RWPE1 (cell line): Measurements from ENCODE around the gene LPIN3.

Source experiments
- CTCF ChIA-PET: fragments of 350-600 bp; sonication (Branson Sonifier 250); formaldehyde crosslinking; extraction: SDS; loops from one replicate; lab custom pipeline; 2021; lab: Yijun Ruan, JAX
- POLR2A ChIA-PET: fragments of 400-600 bp; formaldehyde crosslinking; extraction: SDS; loops from one replicate; lab custom pipeline; 2020; ENCODE audit warnings: antibody characterized with exemption; ENCODE audit not compliant: low non-redundant PET; lab: Yijun Ruan, JAX
- DNase-seq: peaks from one replicate; pipeline ENCODE4 v3.0.0; 2012; ENCODE audit warnings: low spot score
- H3K27ac ChIP-seq: fragments of 450-650 bp; 2 replicates; pipeline ENCODE4 v1.5.1; 2017
- CTCF ChIP-seq: fragments of 450-650 bp; conservative IDR thresholded peaks from 2 replicates; pipeline ENCODE4 v1.5.1; 2017; ENCODE audit warnings: low read depth, mild to moderate bottlenecking

Gene LPIN3

GRCh38 chr20:41340327-41341055 lies at the start of gene LPIN3:
LPIN3 (plus strand) TSS chr20:41340821; CDS start chr20:41345804, 4,983 bp downstream.
- peak within 1 kb of the TSS; percentile 83 for H3K27ac ChIP-seq
- CTCF ChIA-PET: interaction anchor here (0.5 to 5.4 kb wide), 47 partner anchors 9 to 1482 kb away, joined by 3 to 96 read pairs (median 4); no protein-coding TSS in a partner anchor
- peak; percentile 100 for DNase-seq
- POLR2A ChIA-PET: interaction anchor here (0.6 to 1.4 kb wide), 3 partner anchors 80 to 352 kb away, joined by 3 read pairs; no protein-coding TSS in a partner anchor
- peak; percentile 72 for TF ChIP-seq CTCF

- H3K27ac ChIP-seq: no peak overlapping the region
- ChIA-PET CTCF (interaction anchor here (0.6 to 1.1 kb wide), 5 partner anchors 17 to 585 kb away, joined by 3 to 4 read pairs (median 3); no protein-coding TSS in a partner anchor), POLR2A (no interaction called here)
- no peak for DNase-seq
- no peak for TF ChIP-seq CTCF
Measured at GRCh38 chr20:41293269-41294037, 47.2 kb upstream of the LPIN3 start.

GRCh38 chr20:41299899-41300298 lies 40.7 kb upstream of the LPIN3 start:
- CTCF ChIA-PET: no interaction called here
- no peak for TF ChIP-seq CTCF
- DNase-seq: no peak
- POLR2A ChIA-PET: no interaction called here
- no peak overlapping the region for H3K27ac ChIP-seq

- ChIA-PET CTCF (no interaction called here), POLR2A (no interaction called here)
- TF ChIP-seq CTCF: no peak
- H3K27ac ChIP-seq: peak overlapping the region; percentile 23; the same call in 1 of the 2 replicates
- no peak for DNase-seq
Measured at GRCh38 chr20:41300383-41300782, 40.2 kb upstream of the LPIN3 start.

GRCh38 chr20:41300886-41301285 lies 39.7 kb upstream of the LPIN3 start:
- CTCF ChIA-PET: interaction anchor here (0.6 kb wide), 1 partner anchor 595 kb away, joined by 3 read pairs; no protein-coding TSS in a partner anchor
- DNase-seq: no peak
- POLR2A ChIA-PET: no interaction called here
- no peak for TF ChIP-seq CTCF
- peak overlapping the region; percentile 23; the same call in 1 of the 2 replicates for H3K27ac ChIP-seq

GRCh38 chr20:41304002-41304401 lies 36.6 kb upstream of the LPIN3 start:
- no peak for DNase-seq
- TF ChIP-seq CTCF: no peak
- no peak overlapping the region for H3K27ac ChIP-seq
- ChIA-PET POLR2A (no interaction called here), CTCF (no interaction called here)
